Duodenal mucosa (tissue), 2 donors: ENCODE data around the gene PASD1.

Source experiments
- H3K27ac ChIP-seq: one replicate; pipeline ENCODE4 v1.7.0; 2013; ENCODE audit warnings: low read depth, low read length
- H3K27me3 ChIP-seq, 2 donors: one replicate each; pipeline ENCODE4 v1.7.0; 2013; ENCODE audit warnings: low read length in 2 of 2, control low read depth in 1 of 2; ENCODE audit not compliant: insufficient read depth in 2 of 2, control insufficient read depth in 1 of 2
- H3K36me3 ChIP-seq, 2 donors: one replicate each; pipeline ENCODE4 v1.7.0; 2013; ENCODE audit warnings: low read length in 2 of 2, control low read depth in 1 of 2; ENCODE audit not compliant: insufficient read depth in 2 of 2, control insufficient read depth in 1 of 2
- H3K4me1 ChIP-seq, 2 donors: one replicate each; pipeline ENCODE4 v1.7.0; 2013; ENCODE audit warnings: low read length in 2 of 2, control low read depth in 1 of 2; ENCODE audit not compliant: insufficient read depth in 2 of 2, control insufficient read depth in 1 of 2
- H3K4me3 ChIP-seq, 2 donors: one replicate each; pipeline ENCODE4 v1.7.0; 2013; ENCODE audit warnings: low read length in 2 of 2, low read depth in 1 of 2
- H3K9ac ChIP-seq, 2 donors: one replicate each; pipeline ENCODE4 v1.7.0; 2013; ENCODE audit warnings: low read length in 2 of 2, low read depth in 1 of 2
- H3K9me3 ChIP-seq, 2 donors: one replicate each; pipeline ENCODE4 v1.7.0; 2013; ENCODE audit warnings: low read length in 2 of 2, control low read depth in 1 of 2; ENCODE audit not compliant: control insufficient read depth in 1 of 2

The PASD1 gene

DNA sequence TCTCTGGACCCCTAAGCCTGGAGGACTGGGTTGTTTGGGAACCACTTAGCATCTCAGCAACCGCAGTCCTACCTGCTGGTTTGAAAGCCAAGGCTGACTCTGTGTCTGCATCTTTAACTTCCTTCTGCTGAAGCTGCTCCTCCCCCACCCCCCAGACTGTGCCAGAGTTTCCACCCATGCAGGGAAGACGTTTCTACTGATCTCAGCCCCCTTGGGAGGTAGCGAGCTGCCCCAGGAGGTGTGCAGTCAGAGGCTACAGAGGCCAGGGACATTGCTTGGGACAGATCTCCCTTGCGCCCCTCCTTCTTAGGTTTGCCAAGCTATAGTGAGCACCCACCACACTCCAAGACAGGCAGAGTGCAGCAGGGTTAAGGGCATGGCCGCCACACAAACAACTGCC, 147.7 kb downstream of the PASD1 start:
- Histone ChIP-seq H3K36me3 (no peaks in the 10 kb centered on the region), H3K9ac (no peak overlapping the region), H3K27me3 (no peaks in the 10 kb centered on the region), H3K27ac (no peak overlapping the region), H3K4me3 (no peak overlapping the region), H3K9me3 (no peaks in the 10 kb centered on the region), H3K4me1 (no peaks in the 10 kb centered on the region)

DNA sequence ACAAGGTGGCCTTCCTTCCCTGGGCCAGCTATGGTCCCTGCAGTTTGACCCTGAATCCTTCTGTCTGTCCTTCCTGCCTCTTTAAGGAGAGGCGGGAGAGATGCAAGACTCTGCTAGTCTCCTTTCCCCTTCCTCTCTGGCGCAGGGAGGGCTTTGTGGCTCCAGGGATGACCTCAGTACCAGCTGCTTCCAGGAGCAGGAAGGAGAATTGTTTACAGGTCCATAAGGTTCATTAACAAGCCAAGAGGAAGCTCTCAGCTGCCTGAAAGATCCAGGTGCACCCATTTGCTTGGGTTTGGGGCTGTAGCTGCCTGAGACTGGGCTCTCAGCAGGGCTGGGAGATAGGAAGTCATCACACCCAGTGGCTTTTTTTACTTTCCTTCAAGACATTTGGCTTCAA, 148.3 kb downstream of the PASD1 start:
- Histone ChIP-seq H3K36me3 (no peaks in the 10 kb centered on the region), H3K9me3 (no peaks in the 10 kb centered on the region), H3K4me3 (no peak overlapping the region), H3K9ac (no peak overlapping the region), H3K27ac (no peak overlapping the region), H3K27me3 (no peaks in the 10 kb centered on the region), H3K4me1 (no peaks in the 10 kb centered on the region)

DNA sequence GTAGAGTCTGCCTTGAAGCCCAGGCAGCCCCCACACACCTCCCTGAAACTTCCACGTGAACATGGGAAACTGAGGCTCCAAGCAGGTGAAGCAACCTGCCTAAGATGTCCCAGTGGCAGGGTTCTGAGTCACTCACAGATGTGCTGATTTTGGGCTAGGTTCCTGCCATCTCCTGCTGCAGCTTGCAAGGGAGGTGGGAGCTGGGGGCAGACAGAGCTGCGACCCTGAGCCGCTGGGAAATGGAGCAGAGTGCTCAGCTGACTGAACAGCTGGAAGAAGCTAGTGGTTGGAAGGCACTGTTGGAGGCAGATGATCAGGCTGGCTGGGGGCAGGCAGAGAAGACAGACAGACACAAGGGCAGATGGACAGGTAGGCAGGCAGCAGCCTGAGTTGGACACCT, 148.8 kb downstream of the PASD1 start:
- no peaks in the 10 kb centered on the region for H3K9me3 ChIP-seq
- no peak overlapping the region for H3K27ac ChIP-seq
- no peak overlapping the region for H3K9ac ChIP-seq
- no peak overlapping the region for H3K4me3 ChIP-seq
- H3K27me3 ChIP-seq = no peaks in the 10 kb centered on the region
- H3K36me3 ChIP-seq = no peaks in the 10 kb centered on the region
- H3K4me1 ChIP-seq = no peaks in the 10 kb centered on the region

DNA sequence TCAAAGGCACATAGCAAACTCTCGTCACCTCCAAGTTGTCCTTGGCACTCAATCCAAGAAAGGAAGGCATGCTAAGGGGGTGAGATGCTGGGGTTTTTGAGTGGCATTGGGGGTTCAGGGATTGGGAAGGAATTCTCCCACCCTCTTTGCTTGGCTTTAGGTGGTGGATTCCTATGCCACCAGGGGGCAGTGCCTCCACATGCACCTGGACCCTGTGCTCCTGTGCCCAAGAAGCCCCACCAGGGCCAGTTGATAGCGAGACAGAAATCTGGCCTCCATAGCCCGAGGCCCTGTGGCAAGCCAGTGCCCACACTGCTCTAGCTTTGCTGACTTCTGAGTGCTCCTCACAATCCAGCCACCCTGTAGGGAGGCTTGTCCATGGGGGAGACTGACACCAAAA, 150.4 kb downstream of the PASD1 start:
- Histone ChIP-seq H3K27me3 (no peaks in the 10 kb centered on the region), H3K27ac (no peak overlapping the region), H3K4me1 (no peaks in the 10 kb centered on the region), H3K36me3 (no peaks in the 10 kb centered on the region), H3K9me3 (no peaks in the 10 kb centered on the region), H3K9ac (no peak overlapping the region), H3K4me3 (no peak overlapping the region)

DNA sequence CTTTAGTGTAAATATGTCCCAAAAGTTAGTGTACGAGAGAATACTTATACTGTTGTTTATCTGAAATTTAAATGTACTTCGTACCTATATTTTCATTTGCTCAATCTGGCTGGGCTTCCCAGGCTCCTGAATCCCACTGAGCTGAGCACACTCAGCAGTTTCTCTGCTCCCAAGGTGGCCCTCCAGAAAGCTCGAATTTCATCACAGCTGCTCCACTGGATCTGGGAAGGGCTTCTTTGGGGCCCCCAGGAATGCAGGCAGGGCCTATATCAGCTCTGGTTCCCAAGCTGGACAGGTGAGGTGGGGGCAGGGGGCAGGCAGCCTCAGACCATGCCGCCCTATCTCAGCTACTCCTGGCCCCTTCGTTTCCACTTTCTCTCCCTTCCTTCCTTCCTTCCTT, 150.9 kb downstream of the PASD1 start:
- Histone ChIP-seq H3K4me3 (no peak overlapping the region), H3K27me3 (no peaks in the 10 kb centered on the region), H3K4me1 (no peaks in the 10 kb centered on the region), H3K36me3 (no peaks in the 10 kb centered on the region), H3K9ac (no peak overlapping the region), H3K27ac (no peak overlapping the region), H3K9me3 (no peaks in the 10 kb centered on the region)

DNA sequence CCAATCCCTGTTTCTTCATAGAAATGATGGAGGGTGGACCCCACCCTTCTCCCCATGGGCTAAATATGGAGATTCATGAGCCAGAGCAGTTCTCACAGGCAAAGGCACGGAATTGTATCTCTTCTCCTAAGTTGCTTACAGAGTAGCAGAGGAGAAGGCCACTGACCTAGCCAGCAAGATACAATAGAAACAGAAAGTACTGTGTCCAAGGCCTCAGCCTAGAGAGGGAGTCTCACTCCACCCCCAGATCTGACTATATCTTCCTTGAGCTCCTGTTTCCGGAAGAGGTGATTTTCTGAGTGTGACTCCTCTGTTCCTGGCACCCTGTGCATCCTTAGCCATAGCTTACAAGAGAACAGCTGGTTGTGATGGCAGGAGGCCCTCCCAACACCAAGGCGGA, 152.3 kb downstream of the PASD1 start, which contains the start of gene FATE1:
Gene FATE1 (plus strand): TSS at position 284 of the 400 bp plus-strand sequence. CDS start 85 bp downstream, at position 369.
- Histone ChIP-seq H3K9ac (no peak within 1 kb of the TSS), H3K27ac (no peak within 1 kb of the TSS), H3K4me3 (no peak within 1 kb of the TSS), H3K36me3 (no peaks in the 10 kb centered on the region), H3K4me1 (no peaks in the 10 kb centered on the region), H3K27me3 (no peaks in the 10 kb centered on the region), H3K9me3 (no peaks in the 10 kb centered on the region)

GRCh38 chrX:151722241-151722846, 158.9 kb downstream of the PASD1 start:
- no peak overlapping the region for H3K27ac ChIP-seq
- H3K4me3 ChIP-seq = no peak overlapping the region
- H3K27me3 ChIP-seq = no peaks in the 10 kb centered on the region
- no peaks in the 10 kb centered on the region for H3K4me1 ChIP-seq
- no peak overlapping the region for H3K9ac ChIP-seq
- H3K9me3 ChIP-seq = no peaks in the 10 kb centered on the region
- H3K36me3 ChIP-seq = no peaks in the 10 kb centered on the region

DNA sequence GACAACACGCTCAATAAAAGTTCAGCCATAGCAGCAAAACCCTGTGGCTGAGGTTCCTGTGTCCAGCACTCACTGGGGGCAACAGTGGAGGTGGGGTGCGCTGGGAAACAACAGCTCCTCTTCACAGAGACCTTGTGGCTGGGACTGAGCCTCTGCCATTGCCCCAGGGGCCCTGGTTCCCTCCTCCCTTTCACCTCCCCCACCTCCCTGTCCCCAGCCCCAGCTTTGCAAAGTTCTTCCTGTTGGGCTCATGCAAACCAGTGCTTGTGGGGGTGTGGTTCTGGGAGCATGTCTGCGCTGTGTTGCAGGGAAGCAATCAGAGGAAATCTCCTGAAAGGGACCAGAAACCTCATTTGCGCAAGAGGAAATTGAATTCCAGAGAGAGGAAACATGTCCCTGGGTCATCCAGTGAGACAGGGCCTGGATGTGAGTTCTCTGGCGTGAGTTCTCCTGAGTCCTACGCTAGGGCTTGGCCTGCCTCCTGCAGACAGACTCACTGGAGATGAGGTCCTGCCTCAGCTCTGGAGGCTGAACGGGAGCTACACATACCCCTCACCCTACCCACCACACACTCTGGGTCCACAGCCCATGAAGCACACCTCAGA, 159.8 kb downstream of the PASD1 start:
- Histone ChIP-seq H3K9me3 (no peaks in the 10 kb centered on the region), H3K36me3 (no peaks in the 10 kb centered on the region)

GRCh38 chrX:151724563-151725337, 161.3 kb downstream of the PASD1 start:
- Histone ChIP-seq H3K27me3 (no peaks in the 10 kb centered on the region), H3K9ac (no peak overlapping the region), H3K9me3 (no peaks in the 10 kb centered on the region), H3K4me3 (no peak overlapping the region), H3K4me1 (no peaks in the 10 kb centered on the region), H3K27ac (no peak overlapping the region), H3K36me3 (no peaks in the 10 kb centered on the region)

More for the DNA sequence above, 159.8 kb downstream of the PASD1 start:
- Histone ChIP-seq H3K4me3 (no peak overlapping the region), H3K27me3 (no peaks in the 10 kb centered on the region), H3K4me1 (no peaks in the 10 kb centered on the region), H3K9ac (no peak overlapping the region), H3K27ac (no peak overlapping the region)

GRCh38 chrX:151725338-151725614, 161.8 kb downstream of the PASD1 start:
- H3K27me3 ChIP-seq = no peaks in the 10 kb centered on the region
- H3K27ac ChIP-seq = no peak overlapping the region
- H3K4me1 ChIP-seq = no peaks in the 10 kb centered on the region
- no peaks in the 10 kb centered on the region for H3K9me3 ChIP-seq
- no peak overlapping the region for H3K4me3 ChIP-seq
- H3K9ac ChIP-seq = no peak overlapping the region
- H3K36me3 ChIP-seq = no peaks in the 10 kb centered on the region
